Measurements from ENCODE around the gene TAF5L.
A peak's percentile ranks its signal among the peaks of the same experiment; 100 is the strongest.

The TAF5L gene

GRCh38 chr1:229625915-229626831 lies at the start of gene TAF5L, which contains the start of gene URB2:
TSS of gene TAF5L (minus strand) at chr1:229626122. CDS start at chr1:229614482, 11,640 bp downstream.
TSS of gene URB2 (plus strand) at chr1:229626247. CDS start at chr1:229627634, 1,387 bp downstream.
- DNase-seq = peak; percentile 19 to 91 (median 85)

- DNase-seq = no peak
Measured at GRCh38 chr1:229675396-229675795, 49.5 kb upstream of the TAF5L start.

GRCh38 chr1:229674042-229674441 lies 48.1 kb upstream of the TAF5L start:
- DNase-seq = no peak

DNA sequence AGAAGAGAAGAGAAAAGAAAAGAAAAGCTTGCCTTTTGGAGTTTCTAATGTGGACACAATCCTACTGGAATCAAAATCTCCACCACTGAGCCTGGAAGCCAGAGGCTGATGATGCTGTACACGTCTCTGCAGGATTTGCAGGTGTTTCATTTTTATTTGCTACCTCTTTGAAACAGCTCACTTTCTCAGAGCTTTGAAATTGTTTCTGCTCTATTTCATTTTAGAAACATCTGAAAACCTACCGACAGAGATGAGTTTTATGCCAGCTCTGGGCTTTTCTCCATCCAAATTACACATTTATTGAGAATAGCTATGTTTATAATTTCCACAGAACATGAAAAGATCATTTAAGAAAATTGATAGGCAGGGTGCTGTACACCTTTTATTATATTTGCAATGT lies 46.3 kb upstream of the TAF5L start:
- no peak for DNase-seq

- no peak for DNase-seq
Measured at GRCh38 chr1:229671310-229671709, 45.4 kb upstream of the TAF5L start.

GRCh38 chr1:229669333-229669732 lies 43.4 kb upstream of the TAF5L start:
- no peak for DNase-seq

GRCh38 chr1:229666585-229666984 lies 40.7 kb upstream of the TAF5L start:
- DNase-seq = no peak

DNA sequence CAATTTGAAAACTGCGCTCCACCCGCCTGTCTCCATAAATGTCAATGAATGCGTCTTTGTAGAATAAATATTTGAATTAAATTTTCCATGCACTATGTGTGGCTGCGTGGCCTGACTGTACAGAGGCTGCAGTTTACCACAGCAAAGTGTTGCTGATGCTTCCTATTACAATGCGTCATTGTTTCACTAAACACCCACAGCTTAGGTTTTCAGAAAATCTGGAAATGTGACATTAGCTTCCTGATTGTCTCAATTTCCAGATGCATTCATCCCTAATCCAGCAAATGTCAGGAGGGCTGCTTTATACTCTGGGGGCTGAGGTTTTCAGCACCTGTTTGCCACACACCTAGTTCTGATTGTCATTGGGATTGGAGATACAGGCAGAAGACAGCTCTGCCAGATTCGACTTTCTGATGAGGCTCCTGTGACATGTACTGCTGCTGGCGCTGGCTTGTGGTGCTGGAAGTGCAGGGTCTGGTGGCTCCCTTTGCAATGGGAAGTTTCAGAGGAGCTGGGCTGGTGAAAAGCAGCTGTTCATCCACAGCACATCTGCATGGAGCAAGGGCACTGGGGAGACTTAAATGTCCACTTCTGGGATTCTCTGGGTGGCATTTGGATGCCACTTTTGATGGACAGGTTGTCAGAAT lies 40.1 kb upstream of the TAF5L start:
- DNase-seq = peak in 6 of 58 donors; percentile 9 to 40 (median 22)

- DNase-seq = peak in 14 of 58 donors; percentile 6 to 76 (median 33)
Measured at GRCh38 chr1:229664133-229664689, 38.3 kb upstream of the TAF5L start.

DNA sequence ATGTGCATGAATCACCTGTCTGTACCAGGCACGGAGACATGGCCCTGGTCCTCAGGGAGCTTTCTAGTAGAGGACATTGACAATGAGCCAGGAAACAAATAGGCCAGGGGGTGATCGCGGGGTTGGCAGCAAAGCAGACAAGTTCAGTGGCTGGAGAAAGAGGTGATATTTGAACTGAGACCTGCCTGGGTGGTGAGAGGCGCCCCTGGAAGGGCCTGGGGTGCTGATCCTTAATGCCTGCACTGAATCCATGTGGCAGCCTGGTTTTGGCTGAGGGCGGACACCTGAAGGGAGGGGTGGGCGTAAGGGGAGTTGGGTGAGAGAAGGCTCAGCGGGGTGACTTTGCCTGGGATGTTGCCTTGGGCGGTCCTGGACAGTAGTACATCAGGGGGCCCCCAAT lies 36.0 kb upstream of the TAF5L start:
- no peak for DNase-seq

- DNase-seq = peak in 57 of 58 donors; percentile 13 to 87 (median 69)
Measured at GRCh38 chr1:229661022-229661877, 35.3 kb upstream of the TAF5L start.

- no peak for DNase-seq
Measured at GRCh38 chr1:229657993-229658755, 32.3 kb upstream of the TAF5L start.

DNA sequence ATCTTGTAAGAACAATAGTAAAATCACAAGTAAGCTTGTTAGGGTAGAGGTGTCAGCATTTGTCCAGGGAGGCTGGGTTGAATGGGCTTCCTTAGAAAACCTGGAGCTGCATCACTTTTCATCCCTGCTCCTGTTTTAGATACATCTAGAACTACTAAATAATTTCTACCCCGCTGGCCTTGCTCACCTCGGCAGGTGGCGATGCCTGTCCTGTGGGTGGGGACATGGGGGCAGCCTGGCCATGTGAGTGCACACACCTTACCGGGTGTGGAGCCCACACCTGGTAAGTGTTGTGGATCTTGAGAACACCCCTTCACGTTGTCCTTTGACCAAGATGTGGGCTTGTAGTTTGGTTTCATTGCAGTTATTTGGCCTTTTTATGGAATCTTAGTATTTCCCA lies 29.9 kb upstream of the TAF5L start:
- DNase-seq = no peak

DNA sequence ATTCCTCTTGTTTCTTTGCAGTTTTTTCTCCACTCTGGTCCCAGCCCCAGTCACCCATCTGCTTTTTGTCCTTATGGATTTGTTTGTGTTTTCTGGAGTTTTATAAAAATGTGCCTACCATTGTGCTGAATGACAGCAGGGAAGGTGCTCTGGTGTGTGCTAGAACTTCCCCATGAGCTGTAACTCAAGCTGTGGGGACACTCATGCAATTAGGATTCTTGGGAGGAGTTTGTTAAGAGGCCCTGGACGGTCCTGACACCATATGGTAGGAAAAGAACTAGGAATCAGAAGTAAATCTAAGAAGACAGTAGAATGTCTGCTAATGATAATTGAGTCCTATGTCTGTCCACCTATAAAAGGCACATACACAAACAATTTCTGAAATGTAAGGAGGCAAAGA lies 27.5 kb upstream of the TAF5L start:
- no peak for DNase-seq

DNA sequence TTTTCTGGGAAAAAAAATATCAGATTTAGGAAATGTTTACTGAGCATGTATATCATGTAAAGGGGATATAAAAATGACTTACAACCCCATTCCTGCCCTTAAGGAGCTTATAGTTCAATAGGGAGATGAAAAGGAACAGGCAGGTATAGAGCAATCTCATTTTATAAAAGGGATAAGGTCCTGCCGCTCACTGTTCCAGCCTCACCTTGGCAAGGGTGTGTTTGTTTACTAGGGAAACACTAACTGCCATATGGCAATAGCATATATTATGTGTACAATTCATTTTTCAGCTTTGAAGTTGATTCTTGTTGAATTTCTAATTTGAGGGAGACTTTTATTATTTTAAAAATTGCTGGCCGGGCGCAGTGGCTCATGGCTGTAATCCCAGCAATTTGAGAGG lies 25.6 kb upstream of the TAF5L start:
- no peak for DNase-seq

DNA sequence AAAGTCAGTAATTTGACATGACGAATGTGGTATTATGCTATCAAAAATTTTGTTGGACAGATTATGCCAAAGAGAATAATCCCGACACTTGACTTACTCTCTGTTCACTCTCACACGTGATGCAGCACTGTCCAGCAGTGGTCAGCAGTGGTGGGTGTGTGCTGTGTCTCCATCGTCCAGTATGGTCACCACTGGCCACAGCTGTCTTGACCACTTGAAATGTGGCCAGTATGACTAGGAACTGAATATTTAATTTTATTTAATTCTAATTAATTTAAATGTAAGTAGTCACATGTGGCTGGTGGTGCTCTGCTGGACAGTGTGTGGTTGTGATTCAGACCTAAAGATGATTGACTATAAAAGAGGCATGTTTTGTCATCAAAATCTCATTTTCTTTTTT lies 24.1 kb upstream of the TAF5L start:
- no peak for DNase-seq

- DNase-seq = no peak
Measured at GRCh38 chr1:229648406-229648805, 22.5 kb upstream of the TAF5L start.

- no peak for DNase-seq
Measured at GRCh38 chr1:229645324-229645993, 19.5 kb upstream of the TAF5L start.

DNA sequence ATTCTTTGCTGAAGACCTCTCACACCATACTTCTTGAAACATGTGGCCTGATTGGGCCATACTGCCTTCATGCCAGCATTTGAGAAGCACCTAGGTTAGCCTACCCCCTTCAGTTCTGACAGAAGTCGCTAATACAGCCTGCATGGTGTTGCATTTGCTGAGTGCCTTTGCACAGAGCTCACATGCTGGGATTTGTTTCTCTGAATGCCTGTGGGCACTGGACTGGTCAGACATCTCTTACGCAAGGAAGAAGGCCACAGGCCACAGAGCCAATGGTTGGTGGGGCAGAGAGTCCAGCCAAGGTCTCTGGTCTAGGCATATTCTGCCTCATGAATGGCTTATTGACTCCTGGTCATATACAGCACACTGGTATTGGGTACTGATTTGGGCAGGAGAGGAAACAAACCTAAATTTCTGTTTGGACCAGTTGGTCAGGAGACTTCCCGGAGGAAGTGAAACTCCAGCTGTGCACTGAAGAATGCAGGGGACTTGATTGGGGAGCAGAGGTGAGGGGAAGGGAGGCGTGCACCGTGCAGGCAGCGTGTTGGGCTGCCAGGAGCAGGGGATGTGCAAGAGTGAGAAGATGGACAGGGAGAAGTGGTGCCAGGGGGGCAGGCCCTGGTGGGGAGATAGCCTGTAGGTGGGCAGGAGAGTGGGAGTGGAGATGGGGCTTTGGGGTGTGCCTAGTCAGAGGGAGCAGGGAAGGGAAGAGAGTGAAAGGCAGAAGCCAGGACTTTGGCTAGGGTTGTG lies 18.2 kb upstream of the TAF5L start:
- no peak for DNase-seq

Measured in anterior cingulate cortex (tissue), 58 donors.